Limb (tissue), 2 donors: ENCODE results near the gene ABCF2.

ENCODE experiments used
- DNase-seq, 2 donors: peaks; one replicate each; pipeline ENCODE4 v3.0.0-alpha.2; 2016; ENCODE audit errors: extremely low spot score in 2 of 2

The ABCF2 gene

GRCh38 chr7:151226875-151227782 is at the start of gene ABCF2:
TSS of gene ABCF2 (minus strand) at chr7:151227205. CDS start at chr7:151226458, 747 bp downstream.
- DNase-seq, result peak; percentile 97 to 100

GRCh38 chr7:151275813-151276577 is 49.0 kb upstream of the ABCF2 start:
- no peak for DNase-seq

- DNase-seq, result no peak
These were observed 48.2 kb upstream of the ABCF2 start for GRCh38 chr7:151274936-151275812.

DNA sequence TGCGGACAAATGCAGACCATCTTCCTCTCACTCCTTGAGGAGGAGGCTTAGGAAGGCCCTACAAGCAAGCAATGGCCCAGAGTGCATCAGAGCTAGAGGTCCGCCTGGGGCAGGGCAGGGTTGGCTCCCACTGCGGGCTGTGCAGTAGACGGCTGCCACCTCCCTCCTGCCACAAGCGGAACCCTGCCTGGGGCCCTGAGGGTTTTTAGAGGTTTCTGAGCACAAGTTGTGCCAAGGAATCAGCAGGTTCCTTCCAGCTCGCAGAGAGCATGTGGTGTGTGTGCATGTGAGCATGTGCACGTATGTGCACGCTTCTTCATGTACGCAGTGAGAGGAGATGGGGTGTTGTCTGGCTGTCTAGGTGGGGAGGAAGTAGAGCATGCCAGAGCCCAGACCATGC is 47.4 kb upstream of the ABCF2 start:
- DNase-seq, result no peak

GRCh38 chr7:151273651-151274390 is 46.8 kb upstream of the ABCF2 start:
- no peak for DNase-seq

DNA sequence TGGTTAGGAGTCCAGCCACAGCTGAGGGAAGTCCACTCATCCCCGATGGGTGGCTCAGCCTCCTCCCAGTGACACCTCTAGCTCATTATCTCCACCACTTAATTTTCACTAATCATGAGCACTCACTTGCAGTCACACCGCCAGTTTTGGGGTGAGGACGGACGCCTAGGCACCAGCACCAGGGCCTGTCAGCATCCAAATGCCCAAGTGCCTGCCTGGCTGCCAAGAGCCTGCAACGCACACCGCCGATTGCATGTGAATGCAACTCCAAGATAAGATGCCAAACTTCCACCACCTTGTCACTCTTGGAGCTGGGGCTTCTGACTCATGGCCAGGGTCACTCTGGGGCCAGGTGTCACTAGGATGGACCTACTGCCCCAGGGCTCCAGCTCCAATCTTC is 45.9 kb upstream of the ABCF2 start:
- no peak for DNase-seq

DNA sequence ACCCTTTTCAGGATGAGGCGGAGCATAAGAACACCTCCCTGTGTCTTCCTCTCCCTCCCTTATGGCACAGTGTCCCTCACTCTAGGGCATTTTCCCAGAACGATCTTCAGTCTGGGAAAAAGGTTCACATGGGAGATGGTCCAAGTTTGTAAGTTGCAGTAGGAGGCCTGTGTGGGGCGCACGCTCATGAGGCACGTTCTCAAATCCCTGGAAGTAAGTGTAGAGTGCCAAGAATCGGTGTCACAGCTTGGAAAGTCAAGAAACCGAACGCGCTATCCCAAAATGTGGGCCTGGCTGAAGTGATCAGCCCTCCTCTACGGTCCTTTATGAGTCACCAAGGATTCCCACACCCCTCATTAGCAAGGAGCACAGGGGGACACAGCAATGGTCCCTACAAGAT is 45.4 kb upstream of the ABCF2 start:
- DNase-seq, result no peak

- no peak for DNase-seq
These were observed 44.8 kb upstream of the ABCF2 start for GRCh38 chr7:151271699-151272355.

- DNase-seq, result no peak
These were observed 42.5 kb upstream of the ABCF2 start for GRCh38 chr7:151269511-151269910.

DNA sequence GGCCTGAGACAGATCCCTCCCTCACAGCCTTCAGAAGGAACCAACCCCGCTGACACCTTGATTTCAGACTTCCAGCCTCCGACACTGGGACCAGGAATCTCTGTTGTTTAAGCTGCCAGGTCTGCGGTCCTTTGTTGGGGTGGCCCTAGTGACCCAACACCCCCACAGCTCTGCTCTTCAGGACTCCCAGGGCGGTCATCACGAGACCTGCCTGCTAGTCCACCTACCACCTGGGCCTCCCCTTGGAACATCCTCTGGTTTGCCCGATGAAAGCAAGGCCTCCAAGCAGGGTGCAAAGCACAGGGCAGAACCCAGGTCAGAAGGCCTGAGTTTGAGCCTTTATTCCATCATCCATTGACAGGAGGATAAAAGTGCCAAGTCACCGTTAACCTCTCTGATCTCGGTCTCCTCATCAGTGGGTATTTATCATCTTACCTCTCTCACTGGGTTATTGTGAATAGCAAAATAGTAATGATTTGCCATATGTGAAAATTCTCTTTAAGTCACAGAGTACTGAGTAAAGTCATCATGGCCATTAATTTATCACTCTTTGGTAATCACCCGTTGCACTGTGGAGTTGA is 38.4 kb upstream of the ABCF2 start:
- no peak for DNase-seq

GRCh38 chr7:151264615-151265014 is 37.6 kb upstream of the ABCF2 start:
- no peak for DNase-seq

GRCh38 chr7:151261529-151261928 is 34.5 kb upstream of the ABCF2 start:
- no peak for DNase-seq

DNA sequence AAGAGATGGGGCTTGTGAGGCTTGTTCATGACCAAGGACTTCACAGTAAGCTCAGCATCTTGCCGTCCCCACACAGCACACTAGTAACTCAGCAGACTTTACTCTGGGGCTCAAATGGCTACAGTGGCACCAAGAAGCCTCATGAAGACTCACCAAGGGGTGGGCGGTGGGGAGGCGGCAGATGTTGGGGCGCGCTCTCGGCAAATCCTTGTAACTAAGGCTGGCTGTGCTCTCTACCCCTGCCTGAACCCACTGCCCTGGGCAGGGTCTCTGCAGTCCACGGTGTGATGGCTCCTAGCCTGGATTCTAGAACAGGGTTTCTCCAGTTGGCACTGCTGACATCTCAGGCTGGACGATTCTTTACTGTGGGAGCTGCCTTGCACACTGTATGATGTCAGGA is 33.9 kb upstream of the ABCF2 start:
- DNase-seq, result no peak

- DNase-seq, result no peak
These were observed 33.5 kb upstream of the ABCF2 start for GRCh38 chr7:151260471-151260870.

DNA sequence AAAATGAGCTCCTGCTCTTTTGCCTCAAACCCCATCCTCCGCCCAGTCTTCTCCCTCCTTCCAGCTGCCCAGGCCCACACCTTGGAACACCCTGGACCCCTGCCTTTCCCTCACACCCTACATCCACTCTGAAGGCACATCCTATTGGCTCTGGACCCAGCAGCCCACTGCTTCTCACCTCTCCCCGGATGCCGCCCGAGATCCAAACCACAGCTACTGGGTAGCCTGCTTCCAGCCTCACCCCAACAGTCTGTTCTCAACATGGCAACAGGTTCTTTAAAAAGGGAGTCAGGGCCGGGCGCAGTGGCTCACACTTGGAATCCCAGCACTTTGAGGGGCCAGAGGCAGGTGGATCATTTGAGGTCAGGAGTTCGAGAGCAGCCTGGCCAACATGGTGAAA is 31.0 kb upstream of the ABCF2 start:
- no peak for DNase-seq

DNA sequence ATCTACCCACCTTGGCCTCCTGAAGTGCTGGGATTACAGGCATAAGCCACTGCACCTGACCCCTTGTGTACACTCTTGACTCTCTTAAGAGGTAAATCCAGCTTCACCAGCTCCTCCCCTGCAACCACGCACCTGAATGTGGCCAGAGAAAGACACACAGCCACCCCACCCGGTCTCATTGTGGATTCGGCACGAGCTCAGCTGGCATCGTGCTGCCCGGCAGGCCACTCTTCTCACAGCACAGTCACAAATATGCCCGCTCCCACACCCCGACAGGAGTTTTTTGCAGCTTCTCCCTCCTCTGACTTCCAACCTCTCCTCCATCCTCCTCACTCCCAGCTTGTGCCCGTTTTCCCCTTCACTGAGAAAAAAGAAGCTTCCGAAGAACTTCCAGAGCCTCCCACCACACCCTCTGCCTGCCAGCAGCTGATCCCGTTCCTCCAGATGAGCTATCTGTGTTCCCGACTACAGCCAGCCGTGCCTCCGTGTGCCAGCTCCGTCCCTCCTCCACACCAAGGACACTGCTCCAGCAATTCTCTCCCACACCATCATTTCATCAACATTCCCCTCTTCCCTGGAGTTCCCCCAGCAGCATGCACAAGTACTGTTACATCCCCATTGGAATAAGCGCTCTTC is 29.5 kb upstream of the ABCF2 start:
- DNase-seq, result no peak

GRCh38 chr7:151255390-151255789 is 28.4 kb upstream of the ABCF2 start:
- no peak for DNase-seq

DNA sequence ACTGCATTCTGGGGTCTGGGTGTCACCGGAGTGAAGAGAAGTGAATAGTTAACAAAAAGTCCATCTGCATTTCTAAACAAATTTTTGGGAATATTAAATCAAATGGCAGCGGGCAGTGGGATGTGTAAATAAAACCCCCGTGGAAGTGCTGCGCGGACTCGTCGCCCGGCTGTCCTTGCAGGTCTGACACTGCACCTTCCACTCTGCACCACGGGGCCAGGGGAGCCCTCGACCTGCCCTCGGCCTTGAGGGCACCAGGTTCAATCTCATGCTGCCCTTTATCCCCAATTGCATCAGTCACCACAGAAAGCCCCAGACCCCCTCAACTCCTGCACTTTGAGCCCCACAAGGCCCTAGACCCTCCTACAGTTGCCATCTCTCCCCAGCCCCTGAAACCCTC is 27.8 kb upstream of the ABCF2 start:
- no peak for DNase-seq

- DNase-seq, result no peak
These were observed 27.3 kb upstream of the ABCF2 start for GRCh38 chr7:151254316-151254715.
